Frontal cortex (tissue), 4 donors: ENCODE data around the gene CTAG2. TPM values are rescaled to one million over a fixed set of nuclear protein-coding genes. Genes with fewer than 3 reads are reported as not detected.
"Not testable (repeated sequence)": the region's sequence is repeated elsewhere in the genome, so short reads cannot be mapped to it uniquely, and the experiment has no call there.

Source experiments
- DNase-seq, 2 donors: peaks; one replicate each; pipeline ENCODE4 v3.0.0; 2012; ENCODE audit warnings: low spot score in 2 of 2
- FAIRE-seq: peaks from 2 replicates; lab custom pipeline; 2012; peaks lifted over from hg19 to GRCh38; lab: Jason Lieb, UNC
- total RNA-seq: library from RNA; depleted of rRNA; stranded (reverse); fragments of >200 nt; gene quantifications from one replicate; pipeline ENCODE4 v1.2.3, GENCODE V29; 2014
- donor health status: control.
- donor health status: control.
- donor health status: control.

CTAG2 gene
- not detected for total RNA-seq

- not testable (repeated sequence) for FAIRE-seq, DNase-seq
Observed at GRCh38 chrX:154653413-154653812, at the start of gene CTAG2. CTAG2 (minus strand) TSS chrX:154653579; CDS start chrX:154653515, 64 bp downstream.

GRCh38 chrX:154698630-154699248 lies 45.4 kb upstream of the CTAG2 start:
- DNase-seq (no peak), FAIRE-seq (no peak)

GRCh38 chrX:154696676-154697045 lies 43.3 kb upstream of the CTAG2 start:
- DNase-seq (no peak), FAIRE-seq (no peak)

GRCh38 chrX:154695911-154696675 lies 42.7 kb upstream of the CTAG2 start:
- DNase-seq (peak in 1 of 2 donors; percentile 21), FAIRE-seq (no peak)

GRCh38 chrX:154693394-154693793 lies 40.0 kb upstream of the CTAG2 start:
- DNase-seq (no peak), FAIRE-seq (no peak)

GRCh38 chrX:154690438-154690837 lies 37.1 kb upstream of the CTAG2 start:
- not testable (repeated sequence) for FAIRE-seq, DNase-seq

GRCh38 chrX:154672084-154672483 lies 18.7 kb upstream of the CTAG2 start:
- not testable (repeated sequence) for DNase-seq, FAIRE-seq

GRCh38 chrX:154670848-154671247 lies 17.5 kb upstream of the CTAG2 start:
- FAIRE-seq, DNase-seq: not testable (repeated sequence)

GRCh38 chrX:154661899-154662298 lies 8.5 kb upstream of the CTAG2 start:
- FAIRE-seq: no peak
- DNase-seq: no peak

- no peak for FAIRE-seq
Observed at GRCh38 chrX:154661170-154661569, 7.8 kb upstream of the CTAG2 start.

GRCh38 chrX:154660541-154660940 lies 7.2 kb upstream of the CTAG2 start:
- FAIRE-seq (no peak), DNase-seq (no peak)

More at GRCh38 chrX:154661170-154661569, 7.8 kb upstream of the CTAG2 start:
- DNase-seq: no peak

- FAIRE-seq (no peak), DNase-seq (no peak)
Observed at GRCh38 chrX:154658957-154659356, 5.6 kb upstream of the CTAG2 start.

- no peak for FAIRE-seq
- DNase-seq: no peak
Observed at GRCh38 chrX:154658187-154658586, 4.8 kb upstream of the CTAG2 start.

GRCh38 chrX:154657226-154657805 lies 3.9 kb upstream of the CTAG2 start:
- FAIRE-seq: no peak

GRCh38 chrX:154655786-154656185 lies 2.4 kb upstream of the CTAG2 start:
- no peak for FAIRE-seq
- DNase-seq: no peak

More at GRCh38 chrX:154657226-154657805, 3.9 kb upstream of the CTAG2 start:
- no peak for DNase-seq

- FAIRE-seq (no peak), DNase-seq (no peak)
Observed at GRCh38 chrX:154655346-154655745, 2.0 kb upstream of the CTAG2 start.

- FAIRE-seq: no peak
- no peak for DNase-seq
Observed at GRCh38 chrX:154654925-154655324, 1.5 kb upstream of the CTAG2 start.

- no peak for FAIRE-seq
- DNase-seq: no peak
Observed at GRCh38 chrX:154654372-154654771, 993 bp upstream of the CTAG2 start.

GRCh38 chrX:154653048-154653401 lies 354 bp downstream of the CTAG2 start:
- FAIRE-seq (no peak), DNase-seq (no peak)

- no peak for FAIRE-seq
- DNase-seq: no peak
Observed at GRCh38 chrX:154652311-154653047, 900 bp downstream of the CTAG2 start.

- FAIRE-seq (no peak), DNase-seq (no peak)
Observed at GRCh38 chrX:154650221-154650510, 3.2 kb downstream of the CTAG2 start.
